ENCODE results near the gene GEMIN7. TPM values are rescaled to one million over a fixed set of nuclear protein-coding genes. Genes with fewer than 3 reads are reported as not detected.

Gene GEMIN7
- total and polyA plus RNA-seq, 8 donors: 3.8 to 26.2 (median 8.1) TPM

GRCh38 chr19:45113628-45114027 is 34.6 kb downstream of the GEMIN7 start:
- WGBS, 2 donors: 29 to 30% methylated on average over 9 of the region's 9 CpGs
- DNase-seq (no peak), FAIRE-seq (no peak), ATAC-seq (peak; percentile 54 to 86 (median 82))
- intact Hi-C loops (cut with DNase I): no loop called here
- H3K27me3 ChIP-seq: no peaks in the 10 kb centered on the region
- H3K36me3 ChIP-seq: no peaks in the 10 kb centered on the region
- TF ChIP-seq CTCF (IDR thresholded peaks at IDR 0.05): no peak
- no peak overlapping the region for H3K4me3 ChIP-seq
- H3K9me3 ChIP-seq: no peaks in the 10 kb centered on the region
- peak overlapping the region in 1 of 4 donors; percentile 28 for H3K27ac ChIP-seq
- H3K4me1 ChIP-seq: peaks cover 0 to 16% (median 15%) of the 10 kb centered on the region in 3 donors

- no peak for ATAC-seq
Observed at GRCh38 chr19:45114116-45114515, 35.1 kb downstream of the GEMIN7 start.

GRCh38 chr19:45115809-45116615 is 37.0 kb downstream of the GEMIN7 start:
- Histone ChIP-seq H3K4me3 (no peak overlapping the region), H3K4me1 (peaks cover 0 to 16% (median 15%) of the 10 kb centered on the region in 3 donors), H3K9me3 (no peaks in the 10 kb centered on the region), H3K36me3 (no peaks in the 10 kb centered on the region), H3K27me3 (no peaks in the 10 kb centered on the region), H3K27ac (no peak overlapping the region)
- intact Hi-C loops (cut with DNase I): no loop called here
- TF ChIP-seq CTCF (IDR thresholded peaks at IDR 0.05): no peak
- DNase-seq (no peak), ATAC-seq (no peak), FAIRE-seq (no peak)
- 95 to 96% methylated on average over 21 of the region's 21 CpGs for WGBS, 2 donors

More at GRCh38 chr19:45114116-45114515, 35.1 kb downstream of the GEMIN7 start:
- H3K27ac ChIP-seq: peak overlapping the region in 1 of 4 donors; percentile 28
- no peak overlapping the region for H3K4me3 ChIP-seq
- intact Hi-C loops (cut with DNase I): no loop called here
- H3K9me3 ChIP-seq: no peaks in the 10 kb centered on the region
- no peak for TF ChIP-seq CTCF (IDR thresholded peaks at IDR 0.05)
- FAIRE-seq (no peak), DNase-seq (no peak)
- H3K36me3 ChIP-seq: no peaks in the 10 kb centered on the region
- 89% methylated on average over 4 of the region's 4 CpGs for WGBS, 2 donors
- peaks cover 0 to 16% (median 15%) of the 10 kb centered on the region in 3 donors for H3K4me1 ChIP-seq
- H3K27me3 ChIP-seq: no peaks in the 10 kb centered on the region

GRCh38 chr19:45117167-45117594 is 38.1 kb downstream of the GEMIN7 start:
- DNase-seq (no peak), FAIRE-seq (no peak), ATAC-seq (peak in 2 of 4 donors; percentile 5)
- H3K36me3 ChIP-seq: no peaks in the 10 kb centered on the region
- H3K4me3 ChIP-seq: no peak overlapping the region
- no peaks in the 10 kb centered on the region for H3K27me3 ChIP-seq
- intact Hi-C loops (cut with DNase I): no loop called here
- 75 to 78% methylated on average over 16 of the region's 16 CpGs for WGBS, 2 donors
- H3K9me3 ChIP-seq: no peaks in the 10 kb centered on the region
- no peak for TF ChIP-seq CTCF (IDR thresholded peaks at IDR 0.05)
- H3K4me1 ChIP-seq: peaks cover 0 to 16% (median 15%) of the 10 kb centered on the region in 3 donors
- no peak overlapping the region for H3K27ac ChIP-seq

- Histone ChIP-seq H3K27me3 (no peaks in the 10 kb centered on the region), H3K9me3 (no peaks in the 10 kb centered on the region), H3K36me3 (no peaks in the 10 kb centered on the region), H3K4me1 (peaks cover 0 to 16% (median 15%) of the 10 kb centered on the region in 3 donors), H3K4me3 (no peak overlapping the region), H3K27ac (no peak overlapping the region)
- peak; percentile 29 to 58 (median 47) for ATAC-seq
- no peak for FAIRE-seq
- no peak for TF ChIP-seq CTCF (IDR thresholded peaks at IDR 0.05)
- intact Hi-C loops (cut with DNase I): no loop called here
- 31 to 39% methylated on average over 12 of the region's 12 CpGs for WGBS, 2 donors
- no peak for DNase-seq
Observed at GRCh38 chr19:45117671-45118070, 38.6 kb downstream of the GEMIN7 start.

Measured in pancreas (tissue), 10 donors.